Type B pancreatic cell (in vitro differentiated cells): ENCODE results near the gene EVI5. TPM values are rescaled to one million over a fixed set of nuclear protein-coding genes. Genes with fewer than 3 reads are reported as not detected.

Experiments used
- DNase-seq: peaks from one replicate; pipeline ENCODE4 v3.0.0; 2021; ENCODE audit warnings: mixed read lengths; ENCODE audit not compliant: unreplicated experiment; ENCODE audit errors: extremely low spot score
- H3K27ac Mint-ChIP-seq: 2 replicates; pipeline ENCODE4 v1.8.0; 2021; ENCODE audit warnings: mild to moderate bottlenecking, mixed read lengths
- H3K27me3 Mint-ChIP-seq: 2 replicates; pipeline ENCODE4 v1.8.0; 2021; ENCODE audit warnings: mixed read lengths
- H3K36me3 Mint-ChIP-seq: 2 replicates; pipeline ENCODE4 v1.8.0; 2021; ENCODE audit warnings: mixed read lengths
- H3K4me1 Mint-ChIP-seq: one replicate; pipeline ENCODE4 v1.8.0; 2021; ENCODE audit warnings: mixed read lengths; ENCODE audit not compliant: unreplicated experiment
- H3K4me3 Mint-ChIP-seq: 2 replicates; pipeline ENCODE4 v1.8.0; 2021; ENCODE audit warnings: mild to moderate bottlenecking, mixed read lengths
- H3K9me3 Mint-ChIP-seq: 2 replicates; pipeline ENCODE4 v1.8.0; 2021; ENCODE audit warnings: mixed read lengths
- CTCF ChIP-seq: fragments of 200-600 bp; sonication (generic); conservative IDR thresholded peaks from 2 replicates; pipeline ENCODE4 v1.5.0; 2021; ENCODE audit warnings: antibody characterized with exemption, mild to moderate bottlenecking
- total RNA-seq: library from RNA; stranded (reverse); gene quantifications from 2 replicates; pipeline ENCODE4 v1.2.1, GENCODE V29; 2021; ENCODE audit warnings: low replicate concordance

The EVI5 gene
- total RNA-seq, 1 donor from 2014 or later: 29.6 TPM

GRCh38 chr1:92792340-92792782 lies 7.5 kb upstream of the EVI5 start:
- DNase-seq: no peak
- Mint-ChIP-seq H3K4me1 (peaks cover 4% of the 10 kb centered on the region), H3K27ac (no peak overlapping the region), H3K27me3 (peaks cover 3% of the 10 kb centered on the region), H3K9me3 (no peaks in the 10 kb centered on the region), H3K36me3 (no peaks in the 10 kb centered on the region), H3K4me3 (no peak overlapping the region)
- TF ChIP-seq CTCF: no peak

- Mint-ChIP-seq H3K9me3 (no peaks in the 10 kb centered on the region), H3K4me3 (no peak overlapping the region), H3K27ac (no peak overlapping the region), H3K27me3 (peaks cover 6% of the 10 kb centered on the region), H3K4me1 (peaks cover 4% of the 10 kb centered on the region), H3K36me3 (no peaks in the 10 kb centered on the region)
- no peak for DNase-seq
- no peak for TF ChIP-seq CTCF
These were observed 6.7 kb upstream of the EVI5 start for GRCh38 chr1:92791487-92792066.

- no peak for TF ChIP-seq CTCF
- Mint-ChIP-seq H3K9me3 (no peaks in the 10 kb centered on the region), H3K27ac (no peak overlapping the region), H3K4me1 (peaks cover 4% of the 10 kb centered on the region), H3K4me3 (no peak overlapping the region), H3K36me3 (no peaks in the 10 kb centered on the region), H3K27me3 (peaks cover 9% of the 10 kb centered on the region)
- DNase-seq: no peak
These were observed 6.0 kb upstream of the EVI5 start for GRCh38 chr1:92790867-92791266.

- Mint-ChIP-seq H3K27me3 (peaks cover 9% of the 10 kb centered on the region), H3K4me3 (no peak overlapping the region), H3K27ac (no peak overlapping the region), H3K36me3 (no peaks in the 10 kb centered on the region), H3K9me3 (no peaks in the 10 kb centered on the region), H3K4me1 (peaks cover 8% of the 10 kb centered on the region)
- no peak for DNase-seq
- TF ChIP-seq CTCF: no peak
These were observed 5.2 kb upstream of the EVI5 start for GRCh38 chr1:92790081-92790480.

- peaks cover 5% of the 10 kb centered on the region for H3K36me3 Mint-ChIP-seq
- peaks cover 16% of the 10 kb centered on the region for H3K4me1 Mint-ChIP-seq
- peak overlapping the region; percentile 59 for H3K4me3 Mint-ChIP-seq
- peaks cover 6% of the 10 kb centered on the region for H3K27me3 Mint-ChIP-seq
- H3K9me3 Mint-ChIP-seq: no peaks in the 10 kb centered on the region
- H3K27ac Mint-ChIP-seq: peak overlapping the region; percentile 45
- DNase-seq: no peak
- TF ChIP-seq CTCF: no peak
These were observed 1.4 kb upstream of the EVI5 start for GRCh38 chr1:92786111-92786901.
